G401 (cell line): ENCODE data around the gene VPS13A. TPM values are rescaled to one million over a fixed set of nuclear protein-coding genes. Genes with fewer than 3 reads are reported as not detected.

Experiments
- total RNA-seq: library from RNA; depleted of rRNA; stranded (reverse); fragments of >200 nt; shearing (Covaris generic); gene quantifications from 2 replicates; pipeline ENCODE4 v1.2.3, GENCODE V29; 2014; rRNA removed

The VPS13A gene
- total RNA-seq, 1 experiment from 2014 or later = 14.2 TPM

Other genes with a start within 250 kb of the VPS13A start
- not detected in 2 replicates for gene FOXB2, start 157.9 kb upstream of the VPS13A start, total RNA-seq